H54 (cell line): ENCODE results near the gene DYRK1A.

Source experiments
- DNase-seq: peaks from one replicate; pipeline ENCODE4 v3.0.0; 2011; ENCODE audit warnings: low spot score, mixed read lengths; ENCODE audit not compliant: insufficient read length
- FAIRE-seq: peaks from 3 replicates; lab custom pipeline; 2011; peaks lifted over from hg19 to GRCh38; lab: Jason Lieb, UNC
- POLR2A ChIP-seq: IDR thresholded peaks from 2 replicates; pipeline ENCODE4 v1.6.1; 2011; ENCODE audit warnings: low read depth, mild to moderate bottlenecking, low read length

The DYRK1A gene

DNA sequence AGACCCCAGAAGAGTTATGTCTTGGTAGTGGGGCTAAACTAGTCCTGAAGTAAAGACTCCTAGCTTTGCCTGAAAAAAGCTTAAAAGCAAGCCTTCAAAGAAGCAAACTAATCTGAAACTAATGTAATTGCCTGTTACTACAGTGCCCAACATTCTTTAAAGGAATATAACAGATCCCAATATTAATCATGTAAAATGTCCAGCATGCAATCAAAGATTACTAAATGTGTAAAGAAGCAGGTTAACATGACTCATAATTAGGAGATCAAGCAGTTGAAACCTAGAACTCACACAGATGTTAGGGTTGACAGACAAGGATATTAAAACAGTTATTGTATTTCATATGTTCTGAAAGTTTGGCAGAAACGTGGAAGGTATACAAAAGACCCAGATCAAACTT is 17.8 kb downstream of the DYRK1A start:
- DNase-seq (no peak), FAIRE-seq (no peak)
- TF ChIP-seq POLR2A = no peak

DNA sequence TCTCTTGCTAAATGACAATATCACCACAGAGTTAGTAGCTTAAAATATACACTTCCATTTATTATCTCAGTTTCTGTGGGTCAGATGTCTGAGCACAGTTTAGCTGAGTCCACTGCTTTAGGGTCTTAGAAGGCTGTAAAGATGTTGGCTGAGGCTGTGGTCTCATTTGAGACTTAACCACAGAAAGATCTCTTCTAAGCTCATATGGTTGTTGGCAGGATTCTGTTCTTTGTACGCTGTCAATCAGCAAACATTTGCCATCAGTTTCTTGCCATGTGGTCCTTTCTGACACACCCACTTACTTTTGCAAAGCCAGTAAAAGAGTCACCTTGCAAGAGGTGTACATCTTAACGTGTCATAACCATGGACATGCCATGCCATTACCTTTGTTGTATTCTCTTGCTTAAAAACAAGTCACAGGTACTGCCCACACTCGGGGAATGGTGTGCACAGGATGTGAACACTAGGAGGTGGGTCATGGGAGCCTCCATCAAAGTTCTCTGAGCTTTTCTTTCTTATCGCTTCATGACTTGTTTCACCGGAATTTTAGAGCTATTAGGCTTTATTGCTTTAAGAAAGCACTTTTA is 18.7 kb downstream of the DYRK1A start:
- DNase-seq (no peak), FAIRE-seq (no peak)
- TF ChIP-seq POLR2A = no peak

DNA sequence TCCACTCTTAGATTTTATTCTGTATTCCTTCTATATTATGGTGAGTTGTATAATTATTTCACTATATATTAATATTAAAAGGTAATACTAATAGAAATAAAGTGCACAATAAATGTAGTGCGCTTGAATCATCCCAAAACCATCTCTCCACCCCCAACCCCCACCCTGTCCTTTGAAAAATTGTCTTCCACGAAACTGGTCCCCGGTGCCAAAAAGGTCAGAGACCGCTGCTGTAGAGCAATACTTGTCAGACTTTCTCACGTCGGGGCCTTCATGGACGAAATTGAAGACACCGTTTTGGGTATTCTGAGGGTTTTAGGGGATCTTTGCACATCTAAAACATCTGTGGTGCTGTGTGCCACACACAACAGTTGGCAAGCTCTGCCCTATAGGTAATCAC is 19.6 kb downstream of the DYRK1A start:
- no peak for TF ChIP-seq POLR2A
- DNase-seq = no peak
- FAIRE-seq = no peak

DNA sequence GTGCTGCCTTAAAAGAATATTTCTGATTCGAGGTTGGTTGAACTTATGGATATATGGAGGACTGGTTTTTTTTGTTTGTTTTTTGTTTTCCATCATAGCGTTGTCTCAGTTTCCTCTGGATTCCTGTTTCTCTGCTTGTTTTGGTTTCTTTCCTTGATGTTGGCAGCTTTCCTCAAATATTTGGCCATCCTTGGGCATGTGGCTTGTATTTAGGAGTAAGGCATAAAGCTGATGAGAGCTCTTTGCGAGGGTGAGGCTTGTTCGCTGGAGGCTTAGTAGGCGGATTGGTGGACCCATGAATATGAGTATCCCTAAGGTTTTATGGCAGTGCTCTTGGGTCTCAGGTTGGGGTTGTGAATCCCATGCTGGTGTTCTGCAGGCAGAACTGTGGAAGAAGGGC is 22.9 kb downstream of the DYRK1A start:
- no peak for TF ChIP-seq POLR2A
- FAIRE-seq = no peak
- no peak for DNase-seq

DNA sequence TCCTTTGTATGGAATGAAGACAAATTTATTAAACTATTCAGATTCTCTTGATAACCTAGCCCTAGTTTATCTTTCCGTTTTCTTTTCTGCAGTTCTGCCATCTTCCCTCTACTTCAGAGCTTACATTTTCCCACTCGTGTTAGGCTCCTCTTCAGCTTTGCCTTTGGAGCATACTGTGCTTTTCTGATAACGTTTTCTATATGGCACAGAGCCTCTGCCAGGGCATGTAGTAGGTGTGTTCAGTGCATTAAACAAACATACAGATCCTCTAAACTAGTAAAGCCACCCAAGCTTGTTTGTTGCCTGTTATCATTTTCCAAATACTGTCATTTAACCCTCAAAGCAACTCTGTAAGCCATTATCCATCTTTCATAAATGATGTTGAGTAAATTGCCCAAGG is 25.1 kb downstream of the DYRK1A start:
- no peak for DNase-seq
- FAIRE-seq = no peak
- no peak for TF ChIP-seq POLR2A

DNA sequence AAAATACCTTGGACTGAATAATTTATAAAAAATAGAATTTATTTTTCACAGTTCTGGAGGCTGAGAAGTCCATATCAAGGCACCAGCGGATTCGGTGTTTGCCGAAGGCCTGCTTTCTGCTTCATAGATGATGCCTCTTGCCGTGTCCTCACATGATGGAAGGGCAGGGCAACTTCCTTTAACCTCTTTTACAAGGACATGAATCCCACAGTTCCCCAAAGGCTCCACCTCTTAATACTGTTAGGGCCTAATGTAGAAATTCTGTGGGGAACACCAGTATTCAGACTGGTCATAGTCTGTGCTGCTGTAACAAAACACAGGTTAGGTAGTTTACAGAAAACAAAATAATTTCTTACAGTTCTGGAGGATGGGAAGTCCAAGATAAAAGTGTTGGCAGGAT is 25.9 kb downstream of the DYRK1A start:
- FAIRE-seq (no peak), DNase-seq (no peak)
- TF ChIP-seq POLR2A = no peak

DNA sequence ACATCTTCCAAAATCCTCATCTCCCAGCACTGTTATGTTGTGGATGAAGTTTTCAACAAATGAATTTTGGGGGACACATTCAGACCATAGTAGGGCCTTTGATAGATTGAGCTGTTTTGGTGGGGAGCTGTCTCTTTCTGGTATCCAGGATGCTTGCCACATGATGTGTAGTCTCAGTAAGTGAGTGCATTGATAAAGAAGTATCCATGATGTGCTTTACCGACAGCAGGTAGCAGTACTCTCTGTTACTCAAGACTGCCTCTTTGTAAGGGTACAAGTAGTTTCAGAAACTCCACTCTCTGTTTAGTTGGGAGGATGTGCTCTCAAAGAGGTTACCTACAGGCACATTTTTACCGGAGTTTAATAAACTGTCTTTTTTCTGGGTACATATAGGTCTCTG is 26.5 kb downstream of the DYRK1A start:
- no peak for DNase-seq
- TF ChIP-seq POLR2A = no peak
- no peak for FAIRE-seq

DNA sequence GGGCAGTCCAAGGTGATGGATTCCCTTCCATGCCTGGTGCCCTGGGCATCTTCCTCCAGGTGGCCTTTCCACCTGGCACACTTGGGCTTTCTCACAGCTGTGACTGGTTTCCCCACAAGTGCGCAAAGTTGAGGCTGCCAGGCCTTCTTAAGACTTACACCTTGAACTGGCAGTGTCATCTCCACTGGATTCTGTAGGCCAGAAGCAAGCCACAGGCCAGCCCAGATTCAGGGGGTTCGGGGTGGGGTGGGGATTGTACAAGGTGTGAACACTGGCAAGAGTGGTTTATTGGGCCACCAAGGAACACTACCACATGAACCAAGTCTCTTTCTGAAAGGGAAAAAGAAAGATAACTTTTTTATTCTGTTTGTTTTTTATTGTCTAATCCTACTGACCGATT is 27.2 kb downstream of the DYRK1A start:
- FAIRE-seq = no peak
- TF ChIP-seq POLR2A = no peak
- no peak for DNase-seq

DNA sequence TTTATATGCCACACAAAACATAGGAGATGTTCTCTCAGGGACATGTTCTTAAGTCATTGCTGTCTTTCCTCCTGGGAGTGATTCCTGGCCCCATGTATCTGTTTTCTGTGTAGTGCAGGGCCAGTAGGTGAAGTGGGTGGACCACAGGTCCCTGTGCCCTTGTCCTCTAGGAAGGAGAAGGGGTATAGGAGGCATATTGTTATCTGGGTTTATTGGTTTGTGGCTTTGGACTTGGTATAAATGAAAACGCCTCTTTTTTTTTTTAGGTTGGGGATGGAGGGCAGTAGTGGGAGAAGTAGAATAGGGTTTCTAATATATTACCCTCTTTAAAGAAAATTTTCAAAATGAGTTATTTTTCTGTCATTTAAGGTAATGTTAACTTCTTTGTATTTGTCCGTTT is 29.4 kb downstream of the DYRK1A start:
- FAIRE-seq (no peak), DNase-seq (no peak)
- TF ChIP-seq POLR2A = no peak

DNA sequence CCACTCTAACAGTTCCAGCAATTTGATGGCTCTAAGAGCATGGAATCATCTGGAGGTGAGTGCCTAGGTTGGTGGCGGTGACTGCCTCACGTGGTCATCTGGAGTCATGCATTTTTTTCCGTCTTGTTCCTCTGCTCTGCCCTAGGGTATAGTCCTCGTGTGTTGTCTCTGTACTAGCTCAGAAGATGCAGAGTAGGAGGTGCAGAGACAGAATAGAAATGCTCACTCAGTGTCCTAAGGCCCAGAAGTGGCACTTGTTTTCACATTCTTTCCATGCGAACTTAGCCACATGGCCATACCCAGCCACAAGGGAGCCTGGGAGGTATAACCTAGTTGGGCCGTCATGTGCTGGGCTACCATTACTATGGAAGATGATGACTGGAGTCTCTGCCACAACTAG is 30.3 kb downstream of the DYRK1A start:
- TF ChIP-seq POLR2A = no peak
- DNase-seq (no peak), FAIRE-seq (no peak)

DNA sequence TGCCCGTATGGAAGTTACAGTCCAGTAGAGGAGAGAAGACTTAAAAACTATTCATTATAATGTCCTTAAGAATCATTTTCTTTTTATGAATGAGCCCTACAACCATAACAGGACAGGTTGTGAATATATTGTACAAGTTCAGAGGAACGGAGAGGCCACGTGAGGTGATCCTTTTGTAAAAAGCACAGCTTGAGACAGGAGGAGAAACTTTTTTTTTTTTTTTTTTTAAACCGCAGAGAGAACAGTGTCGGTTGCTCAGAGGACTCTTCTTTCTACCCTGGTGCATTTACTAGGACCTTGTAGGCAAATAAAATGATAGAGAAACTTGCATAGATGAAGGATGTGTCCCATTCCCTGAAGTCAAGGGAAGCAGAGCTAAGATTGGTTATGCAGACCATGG is 32.1 kb downstream of the DYRK1A start:
- FAIRE-seq = no peak
- TF ChIP-seq POLR2A = no peak
- no peak for DNase-seq

DNA sequence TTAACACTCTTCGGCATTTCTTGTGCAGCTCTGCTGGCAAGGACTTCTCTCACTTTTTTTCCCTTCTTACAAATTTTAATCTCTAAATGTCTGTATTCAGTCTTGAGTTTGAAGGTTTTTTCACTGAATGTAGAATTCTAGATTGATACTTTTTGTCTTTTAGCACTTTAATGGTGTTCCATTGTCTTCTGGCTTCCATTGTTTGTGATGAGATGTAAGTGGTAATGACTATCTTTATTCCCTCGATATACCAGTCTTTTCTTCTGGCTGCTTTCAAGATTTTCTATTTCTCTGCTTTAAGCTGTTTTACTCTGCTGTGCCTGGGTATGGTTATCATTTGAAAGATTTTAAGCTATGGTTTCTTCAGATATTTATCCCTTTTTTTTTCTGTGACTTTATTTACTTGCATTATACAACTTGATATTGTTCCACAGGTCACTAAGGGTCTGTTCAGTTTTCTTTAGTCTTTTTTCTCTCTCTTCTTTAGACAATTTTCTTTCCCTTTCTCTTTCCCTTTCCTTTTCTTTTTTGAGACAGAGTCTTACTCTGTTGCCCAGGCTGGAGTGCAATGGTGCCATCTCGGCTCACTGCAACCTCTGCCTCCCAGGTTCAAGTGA is 35.8 kb downstream of the DYRK1A start:
- no peak for DNase-seq
- no peak for TF ChIP-seq POLR2A
- FAIRE-seq = no peak

DNA sequence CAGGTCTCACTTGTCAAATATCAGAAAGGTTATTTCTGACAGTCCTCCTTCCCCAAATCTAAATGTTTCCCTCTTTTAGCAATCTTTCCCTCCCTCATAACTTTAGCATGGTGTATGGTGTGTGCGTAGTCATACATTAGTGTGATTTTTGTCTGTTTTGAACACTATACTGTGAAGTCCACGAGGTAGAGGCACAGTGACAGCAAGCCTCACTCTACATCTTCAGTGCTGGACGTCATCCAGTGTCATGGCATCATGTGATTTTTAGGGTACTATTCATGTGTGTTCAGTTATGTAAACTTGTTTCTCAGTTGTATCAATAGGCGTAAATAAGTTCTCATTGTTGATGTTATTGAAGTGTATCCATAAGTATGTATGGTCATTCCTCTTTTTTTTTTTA is 39.1 kb downstream of the DYRK1A start:
- DNase-seq (no peak), FAIRE-seq (no peak)
- TF ChIP-seq POLR2A = no peak

DNA sequence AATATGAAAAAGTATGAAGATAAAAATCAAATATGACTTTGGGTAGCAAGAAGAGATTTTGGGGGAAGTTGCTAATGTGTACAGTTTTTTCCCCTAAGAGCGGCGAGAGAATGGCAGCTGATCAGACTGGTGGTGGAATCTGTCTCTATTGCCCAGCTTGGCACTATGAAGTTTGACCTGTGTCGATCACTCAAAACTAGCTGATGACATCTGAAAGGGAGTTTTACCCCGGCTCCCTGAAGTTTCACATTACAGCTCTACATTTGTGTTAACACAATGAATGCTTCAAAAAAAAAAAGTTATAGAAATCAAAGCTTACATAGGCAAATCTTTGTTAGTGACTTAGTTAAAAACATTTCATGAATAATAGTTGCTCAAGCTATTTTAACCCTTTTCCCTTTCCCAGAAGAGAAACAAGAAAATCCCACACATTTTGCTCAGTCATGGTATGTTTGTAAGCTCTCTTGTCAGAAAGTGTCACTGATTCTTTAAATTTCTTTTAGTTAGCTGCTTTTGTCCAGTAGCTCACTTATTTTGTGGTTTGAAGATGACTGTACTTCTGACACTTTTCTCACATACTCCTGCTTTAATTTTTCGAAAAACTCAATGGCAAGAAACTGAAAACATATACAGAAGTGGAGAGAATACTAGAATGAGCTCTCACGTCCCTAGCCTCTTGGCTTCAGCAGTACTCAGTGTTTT is 41.3 kb downstream of the DYRK1A start:
- no peak for TF ChIP-seq POLR2A
- no peak for FAIRE-seq
- DNase-seq = no peak
